GM04504 (cell line): ENCODE measurements around the gene RAP1B.
A peak's percentile ranks its signal among the peaks of the same experiment; 100 is the strongest.

ENCODE experiments used
- DNase-seq: peaks from one replicate; pipeline ENCODE4 v3.0.0-alpha.2; 2012; ENCODE audit warnings: low read depth

The RAP1B gene

GRCh38 chr12:68610370-68611093 is at the start of gene RAP1B:
Gene RAP1B (plus strand): TSS chr12:68610899. CDS start chr12:68648725, 37,826 bp downstream.
- peak; percentile 87 for DNase-seq

DNA sequence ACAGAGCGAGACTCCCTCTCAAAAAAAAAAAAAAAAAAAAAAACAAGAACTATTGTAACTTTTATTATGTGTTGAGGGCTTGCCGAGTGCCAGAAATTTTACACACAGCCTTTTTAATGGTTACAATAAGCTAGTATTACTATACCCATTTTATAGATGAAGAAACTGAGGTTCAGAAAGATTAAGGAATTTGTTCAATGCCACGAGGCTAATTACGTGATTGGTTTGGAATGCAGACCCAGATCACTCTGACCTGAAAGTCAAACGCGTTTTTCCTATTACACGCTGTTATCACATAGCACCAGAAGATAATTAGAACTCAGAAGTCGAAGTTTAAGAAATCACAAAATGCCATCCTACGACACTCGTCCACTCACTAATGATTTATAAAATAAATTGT is 48.9 kb upstream of the RAP1B start:
- DNase-seq = no peak

GRCh38 chr12:68564166-68564565 is 46.5 kb upstream of the RAP1B start:
- no peak for DNase-seq

- peak; percentile 98 for DNase-seq
Measured at GRCh38 chr12:68565391-68565903, 45.3 kb upstream of the RAP1B start.

GRCh38 chr12:68568922-68569569 is 41.7 kb upstream of the RAP1B start:
- no peak for DNase-seq

- no peak for DNase-seq
Measured at GRCh38 chr12:68572661-68573060, 38.0 kb upstream of the RAP1B start.

DNA sequence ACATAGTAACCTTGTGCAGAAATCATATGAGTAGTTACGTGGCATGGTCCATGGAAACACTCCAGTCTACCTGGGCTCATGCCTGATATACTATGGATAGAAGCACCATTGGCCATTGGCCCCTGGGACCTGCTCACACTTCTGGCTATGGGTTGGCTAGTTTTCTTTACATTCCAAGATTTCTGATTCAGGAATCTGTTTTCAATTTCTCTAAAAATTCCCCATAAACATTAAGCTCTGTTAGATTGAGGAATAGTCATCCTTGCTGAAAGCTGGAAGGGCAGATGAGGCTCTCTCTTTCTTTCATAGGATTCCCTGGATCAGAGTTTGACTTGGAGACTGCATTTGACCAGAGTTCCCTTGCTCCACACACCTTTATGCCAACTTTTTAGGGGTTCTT is 37.3 kb upstream of the RAP1B start:
- no peak for DNase-seq

- no peak for DNase-seq
Measured at GRCh38 chr12:68577949-68578348, 32.8 kb upstream of the RAP1B start.

DNA sequence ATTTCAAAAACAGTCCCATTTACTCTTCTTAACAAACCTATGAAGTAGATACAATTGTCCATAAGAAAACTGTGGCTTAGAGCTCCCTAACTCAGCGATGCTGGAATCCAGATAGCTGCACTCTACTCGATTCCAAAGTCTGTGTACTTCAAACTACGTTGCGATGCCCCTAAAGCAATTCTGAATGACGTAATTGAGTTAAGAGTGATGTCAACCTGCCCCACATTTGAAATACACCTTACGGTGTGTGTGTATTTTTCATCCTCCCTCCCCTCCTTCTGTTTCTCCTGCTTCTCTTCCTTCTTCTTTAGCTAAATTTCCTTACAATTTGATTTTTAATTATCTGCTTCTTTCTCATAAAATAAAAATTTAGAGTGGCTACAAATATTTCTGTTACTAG is 31.9 kb upstream of the RAP1B start:
- DNase-seq = no peak

DNA sequence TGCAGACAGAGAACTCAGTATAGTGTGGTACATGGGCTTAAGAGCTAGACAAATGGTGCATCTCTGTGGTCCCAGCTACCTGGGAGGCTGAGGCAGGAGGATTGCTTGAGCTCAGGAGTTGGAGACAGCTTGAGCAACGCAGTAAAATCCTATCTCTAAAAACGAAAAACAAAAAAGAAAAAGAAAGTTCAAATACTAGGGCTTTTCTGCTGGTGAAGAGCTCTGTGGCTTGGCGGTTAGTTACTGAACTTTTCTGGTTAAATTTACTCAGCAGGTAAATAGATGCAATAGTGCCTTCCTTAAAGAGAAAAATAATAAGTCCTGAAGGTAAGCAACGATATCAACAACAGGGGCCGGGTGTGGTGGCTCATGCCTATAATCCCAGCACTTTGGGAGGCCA is 31.4 kb upstream of the RAP1B start:
- DNase-seq = no peak

GRCh38 chr12:68580911-68581310 is 29.8 kb upstream of the RAP1B start:
- DNase-seq = no peak

DNA sequence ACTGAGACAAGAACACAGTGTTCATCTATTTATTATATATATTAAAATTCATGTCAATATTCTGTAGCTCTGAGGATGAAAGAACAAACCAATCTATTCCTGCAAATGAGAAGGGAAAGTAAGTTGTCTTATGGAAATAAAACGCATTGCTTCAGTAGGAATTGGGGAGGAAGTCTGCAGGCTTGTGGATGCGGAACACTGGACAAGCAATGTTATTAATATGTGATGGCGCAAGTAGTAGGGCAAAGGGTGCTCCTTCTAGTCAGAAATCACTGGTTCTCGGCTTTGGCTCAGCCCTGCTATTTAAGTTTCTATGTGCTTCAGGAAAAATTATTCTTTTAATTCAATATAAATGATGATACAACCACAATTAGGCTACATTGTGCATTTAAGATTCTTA is 28.8 kb upstream of the RAP1B start:
- DNase-seq = no peak

- no peak for DNase-seq
Measured at GRCh38 chr12:68585966-68586365, 24.7 kb upstream of the RAP1B start.

GRCh38 chr12:68587448-68587873 is 23.2 kb upstream of the RAP1B start:
- DNase-seq = no peak

GRCh38 chr12:68589194-68589593 is 21.5 kb upstream of the RAP1B start:
- no peak for DNase-seq

DNA sequence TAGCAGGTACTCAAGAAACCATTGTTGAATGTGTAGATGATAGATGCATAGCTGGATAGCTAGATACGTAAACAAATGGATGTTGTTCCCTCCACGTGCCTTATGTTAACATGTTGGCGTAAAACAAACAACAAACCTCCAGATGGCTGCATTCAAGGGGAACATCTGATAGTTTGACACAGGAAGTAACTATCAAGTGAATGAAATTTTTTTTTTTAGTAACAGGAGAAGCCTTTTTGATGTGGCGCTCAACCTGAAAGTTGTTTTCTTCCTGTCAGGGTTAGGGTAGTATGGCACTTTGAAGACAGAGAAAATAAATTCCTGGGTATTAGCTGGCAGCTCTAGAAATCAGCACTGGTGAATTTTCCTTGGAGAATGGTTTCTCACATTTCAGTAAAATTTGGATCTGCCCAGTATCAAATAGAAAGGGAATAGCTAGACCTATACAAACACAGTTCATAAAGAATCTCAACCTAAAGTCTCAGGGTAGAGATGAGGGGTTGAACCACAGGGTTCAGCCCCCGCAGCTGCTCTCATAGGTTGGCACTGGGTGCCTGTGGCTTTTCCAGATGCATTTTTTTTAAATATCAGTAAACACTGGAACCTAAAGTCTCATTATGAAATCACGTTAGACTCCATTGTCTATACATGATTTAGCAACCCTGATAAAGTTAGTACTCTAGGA is 18.8 kb upstream of the RAP1B start:
- no peak for DNase-seq

GRCh38 chr12:68595241-68595640 is 15.5 kb upstream of the RAP1B start:
- no peak for DNase-seq

- DNase-seq = no peak
Measured at GRCh38 chr12:68601767-68602166, 8.9 kb upstream of the RAP1B start.

- no peak for DNase-seq
Measured at GRCh38 chr12:68602720-68603119, 8.0 kb upstream of the RAP1B start.

- no peak for DNase-seq
Measured at GRCh38 chr12:68608191-68608590, 2.5 kb upstream of the RAP1B start.

DNA sequence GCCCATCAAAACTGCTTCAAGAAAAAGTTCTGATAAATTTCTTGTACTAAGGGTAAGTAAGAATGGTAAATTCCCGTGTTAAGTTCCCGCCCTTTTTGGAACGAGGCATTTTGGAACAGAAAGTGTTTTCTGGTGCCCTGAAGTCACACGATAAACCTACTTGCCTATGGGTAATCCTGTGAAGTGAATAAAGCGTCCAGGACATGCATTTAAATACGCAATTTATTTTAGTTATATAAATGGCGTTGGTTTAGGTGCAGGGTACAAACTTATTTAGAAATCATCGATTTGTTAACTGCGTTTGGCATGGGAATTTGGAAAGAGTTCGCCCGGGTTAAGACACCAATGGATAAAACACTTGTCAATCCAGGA is 715 bp upstream of the RAP1B start:
- no peak for DNase-seq

- DNase-seq = peak; percentile 42
Measured at GRCh38 chr12:68611094-68611805, 551 bp downstream of the RAP1B start.

DNA sequence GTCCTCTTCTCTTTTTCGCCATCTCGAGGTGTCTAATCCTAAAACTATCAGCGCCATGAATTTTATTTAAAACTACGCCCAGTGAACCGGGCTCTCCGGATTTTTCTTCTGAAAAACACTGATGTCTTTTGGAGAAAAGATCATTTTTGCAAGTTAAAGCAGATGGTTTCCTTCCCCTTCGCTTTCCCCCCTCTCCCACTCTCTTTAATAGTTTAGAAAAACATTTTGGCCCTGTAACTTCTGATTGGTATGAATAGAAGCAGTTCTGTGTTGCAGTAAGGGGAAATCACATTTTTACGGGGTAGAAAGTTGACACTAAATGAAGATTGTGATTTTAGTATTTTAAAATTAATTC is 1.1 kb downstream of the RAP1B start:
- DNase-seq = no peak
